HL-60 (cell line): ENCODE measurements around the gene IFT25.

Experiments used
- DNase-seq, 2 experiments: peaks; one replicate each; pipeline ENCODE4 v3.0.0-alpha.2; 2010 to 2020; ENCODE audit warnings: low read depth in 1 of 2, low spot score in 1 of 2
- H3K27ac ChIP-seq: fragments of 250-450 bp; sonication (Bioruptor Pico); replicated peaks from 2 replicates; pipeline ENCODE4 v1.5.1; 2020; ENCODE audit warnings: mild to moderate bottlenecking, moderate library complexity
- H3K27me3 ChIP-seq: fragments of 250-450 bp; sonication (Bioruptor Pico); 2 replicates; pipeline ENCODE4 v1.5.1; 2021; ENCODE audit warnings: mild to moderate bottlenecking, moderate library complexity; ENCODE audit not compliant: insufficient read depth, poor library complexity, severe bottlenecking
- H3K4me3 ChIP-seq: replicated peaks from 2 replicates; pipeline ENCODE4 v1.5.1; 2011; ENCODE audit warnings: mild to moderate bottlenecking, control low read depth, low read length; ENCODE audit not compliant: insufficient read depth
- CTCF ChIP-seq: IDR thresholded peaks from one replicate; pipeline ENCODE4 v1.5.1; 2011; ENCODE audit warnings: low read length, control low read depth, inconsistent platforms; ENCODE audit not compliant: insufficient read depth
- GABPA ChIP-seq: IDR thresholded peaks from 2 replicates; pipeline ENCODE4 v1.6.1; 2012; ENCODE audit warnings: low read depth
- POLR2AphosphoS5 ChIP-seq: IDR thresholded peaks from 2 replicates; pipeline ENCODE4 v1.6.1; 2012; ENCODE audit warnings: low read depth
- REST ChIP-seq: IDR thresholded peaks from 2 replicates; pipeline ENCODE4 v1.6.1; 2012; ENCODE audit warnings: low read depth; ENCODE audit not compliant: insufficient replicate concordance
- SPI1 ChIP-seq: IDR thresholded peaks from 2 replicates; pipeline ENCODE4 v1.6.1; 2012; ENCODE audit warnings: low read depth, mild to moderate bottlenecking, borderline replicate concordance

IFT25 gene

GRCh38 chr1:53929246-53929960 lies 16.1 kb downstream of the IFT25 start:
- H3K27ac ChIP-seq, result no peak overlapping the region
- H3K4me3 ChIP-seq, result no peak overlapping the region
- no peak for TF ChIP-seq POLR2AphosphoS5
- TF ChIP-seq REST, result no peak
- no peak for TF ChIP-seq GABPA
- no peak for TF ChIP-seq CTCF
- no peak for TF ChIP-seq SPI1
- DNase-seq, result no peak
- no peaks in the 10 kb centered on the region for H3K27me3 ChIP-seq

- Histone ChIP-seq H3K4me3 (no peak overlapping the region), H3K27me3 (no peaks in the 10 kb centered on the region), H3K27ac (no peak overlapping the region)
- TF ChIP-seq POLR2AphosphoS5 (no peak), CTCF (no peak), REST (no peak), GABPA (no peak), SPI1 (no peak)
- DNase-seq, result no peak
These were observed 18.1 kb downstream of the IFT25 start for GRCh38 chr1:53927376-53927881.

- no peak for TF ChIP-seq CTCF
- no peak for TF ChIP-seq POLR2AphosphoS5
- TF ChIP-seq SPI1, result no peak
- TF ChIP-seq GABPA, result no peak
- TF ChIP-seq REST, result no peak
- Histone ChIP-seq H3K27ac (no peak overlapping the region), H3K4me3 (no peak overlapping the region), H3K27me3 (no peaks in the 10 kb centered on the region)
- no peak for DNase-seq
These were observed 25.8 kb downstream of the IFT25 start for GRCh38 chr1:53919675-53920066.
